GM18499 (cell line): ENCODE results near the gene MRPS7.
A peak's percentile ranks its signal among the peaks of the same experiment; 100 is the strongest.
"Not testable (repeated sequence)": the region's sequence is repeated elsewhere in the genome, so short reads cannot be mapped to it uniquely, and the experiment has no call there.

Source experiments
- ATAC-seq: cut with Tn5 transposase; IDR thresholded peaks from one replicate; pipeline ENCODE4 v1.9.1; 2021; ENCODE audit warnings: moderate number of reproducible peaks; ENCODE audit not compliant: insufficient read depth, unreplicated experiment

The MRPS7 gene

GRCh38 chr17:75242461-75243042 lies 19.1 kb upstream of the MRPS7 start:
- no peak for ATAC-seq

DNA sequence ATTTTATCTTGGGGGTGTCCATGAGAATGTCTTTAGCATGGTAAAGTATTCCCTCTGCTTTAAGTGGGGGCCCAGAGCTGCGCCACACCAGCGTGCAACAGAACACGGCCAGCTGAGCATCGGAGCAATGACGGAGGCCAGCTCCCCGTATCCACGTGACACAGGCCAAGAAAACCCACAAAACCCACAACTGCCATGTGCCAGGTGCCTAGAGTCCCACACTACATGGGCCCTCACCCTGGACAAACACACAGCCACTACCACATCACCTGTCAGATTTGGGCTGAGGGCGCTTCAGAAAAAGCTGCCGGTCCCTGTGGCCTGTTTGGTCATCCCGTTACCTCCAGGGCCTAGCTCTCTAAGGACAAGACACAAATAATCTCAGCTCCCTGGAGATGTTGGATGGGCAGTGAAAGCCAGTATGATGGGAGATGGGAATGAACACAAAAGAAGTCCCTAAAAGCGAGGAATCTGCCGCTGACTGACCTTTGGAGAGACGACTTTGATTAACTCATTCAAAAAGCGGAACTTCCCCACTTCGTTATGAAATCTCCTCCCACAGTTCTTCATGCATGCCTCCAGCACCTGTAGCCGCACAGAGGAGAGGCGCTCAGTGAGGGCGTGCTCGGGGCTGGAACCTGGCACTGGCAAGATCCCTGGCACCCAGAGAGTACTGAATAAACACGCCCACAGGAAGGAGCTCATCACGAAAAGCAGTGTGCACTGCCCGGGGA lies 17.4 kb upstream of the MRPS7 start:
- no peak for ATAC-seq

DNA sequence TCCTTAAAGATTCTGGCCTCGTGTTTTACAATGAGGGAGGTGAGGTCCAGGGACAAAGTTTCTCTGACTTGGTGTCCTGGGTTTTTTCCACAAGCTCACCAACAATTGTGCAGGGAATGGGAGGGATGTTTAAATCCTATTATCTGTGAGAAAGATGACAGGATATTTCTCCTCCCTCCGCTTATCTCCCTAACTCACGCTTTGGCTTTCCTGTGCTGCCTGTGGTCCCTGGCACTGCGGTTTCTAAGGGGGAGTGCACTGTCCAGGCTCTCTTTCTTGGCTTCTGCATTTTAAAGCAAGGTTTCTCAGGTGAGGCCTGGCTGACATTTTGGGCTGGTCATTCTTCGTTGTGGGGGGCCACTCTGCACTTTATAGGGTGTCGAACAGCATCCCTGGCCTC lies 16.7 kb upstream of the MRPS7 start:
- no peak for ATAC-seq

GRCh38 chr17:75246404-75246803 lies 15.3 kb upstream of the MRPS7 start:
- ATAC-seq: no peak

GRCh38 chr17:75249564-75249963 lies 12.1 kb upstream of the MRPS7 start:
- no peak for ATAC-seq

DNA sequence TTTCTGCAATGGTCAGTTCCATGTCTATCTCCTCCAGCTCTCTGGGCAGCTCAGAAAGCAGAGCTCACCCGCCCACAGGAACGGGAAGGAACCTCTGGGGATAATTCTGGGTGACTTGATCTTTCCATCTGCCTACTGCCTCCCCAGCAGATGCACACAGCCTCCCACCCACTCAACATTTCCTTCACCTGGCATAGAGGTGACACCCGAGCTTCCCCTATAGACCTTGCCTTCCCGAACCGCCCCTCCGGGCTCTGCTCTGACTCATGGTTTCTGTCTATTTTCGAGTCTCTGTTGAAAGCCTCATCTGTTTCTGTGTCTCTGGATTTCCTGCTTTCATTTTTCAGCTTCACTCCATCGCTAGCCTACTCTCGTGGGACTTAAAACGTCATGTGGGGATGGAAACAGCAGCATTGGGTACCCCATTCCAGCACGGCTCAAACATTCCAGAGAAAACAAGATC lies 11.6 kb upstream of the MRPS7 start:
- ATAC-seq: peak; percentile 72

GRCh38 chr17:75252039-75252816 lies 9.5 kb upstream of the MRPS7 start:
- no peak for ATAC-seq

GRCh38 chr17:75255954-75256698 lies 5.6 kb upstream of the MRPS7 start:
- ATAC-seq: not testable (repeated sequence)

- not testable (repeated sequence) for ATAC-seq
Observed at GRCh38 chr17:75257228-75257627, 4.5 kb upstream of the MRPS7 start.

DNA sequence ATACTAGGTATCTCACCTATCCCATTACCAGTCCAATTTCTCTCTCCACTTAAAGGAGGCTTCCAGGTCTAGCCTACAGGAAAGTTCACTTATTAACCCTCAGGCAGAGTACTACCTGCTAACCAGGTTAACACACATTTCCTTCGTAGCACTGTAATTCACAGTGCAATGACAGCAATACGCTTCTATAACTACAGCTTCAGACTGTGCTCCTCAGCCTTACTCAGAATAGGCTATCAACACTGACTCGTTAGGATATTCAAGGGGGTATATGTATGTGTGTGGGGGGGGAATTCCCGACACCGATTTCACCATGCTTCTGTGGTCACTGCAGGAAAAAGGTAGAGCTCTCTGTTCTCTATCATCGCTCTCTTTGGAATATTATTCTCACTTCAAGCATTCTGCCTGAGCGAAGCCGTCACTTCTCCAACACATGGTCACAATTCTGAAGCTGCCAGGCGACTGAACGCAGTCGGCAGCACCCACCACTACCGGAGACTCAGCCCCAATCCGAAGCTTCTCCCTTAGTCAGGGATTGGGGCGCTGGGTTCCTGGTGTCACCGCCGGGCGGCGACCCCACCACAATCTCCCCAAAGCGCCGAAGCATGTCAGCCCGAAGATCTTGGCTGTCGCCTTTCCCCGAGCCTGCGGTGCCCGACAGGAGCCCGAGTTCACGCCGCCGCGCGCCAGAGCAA lies 891 bp upstream of the MRPS7 start:
- no peak for ATAC-seq

GRCh38 chr17:75262112-75262606 lies 480 bp downstream of the MRPS7 start:
- ATAC-seq: no peak

DNA sequence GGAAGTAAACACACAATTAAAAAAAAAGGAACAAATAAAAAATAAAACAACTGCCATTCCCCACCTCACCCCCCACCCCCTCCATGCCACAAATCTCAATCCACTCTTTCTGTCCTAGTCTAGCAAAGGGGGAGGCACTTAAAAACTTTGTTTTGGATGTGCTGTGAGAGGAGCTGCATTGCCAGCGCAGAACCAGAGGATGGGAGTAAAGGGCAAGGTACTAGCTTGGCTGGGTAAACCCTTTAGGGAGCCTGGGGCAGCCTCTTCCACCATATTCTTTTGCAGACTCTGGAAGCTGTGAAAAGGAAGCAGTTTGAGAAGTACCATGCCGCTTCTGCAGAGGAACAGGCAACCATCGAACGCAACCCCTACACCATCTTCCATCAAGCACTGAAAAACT lies 1.4 kb downstream of the MRPS7 start:
- ATAC-seq: no peak

DNA sequence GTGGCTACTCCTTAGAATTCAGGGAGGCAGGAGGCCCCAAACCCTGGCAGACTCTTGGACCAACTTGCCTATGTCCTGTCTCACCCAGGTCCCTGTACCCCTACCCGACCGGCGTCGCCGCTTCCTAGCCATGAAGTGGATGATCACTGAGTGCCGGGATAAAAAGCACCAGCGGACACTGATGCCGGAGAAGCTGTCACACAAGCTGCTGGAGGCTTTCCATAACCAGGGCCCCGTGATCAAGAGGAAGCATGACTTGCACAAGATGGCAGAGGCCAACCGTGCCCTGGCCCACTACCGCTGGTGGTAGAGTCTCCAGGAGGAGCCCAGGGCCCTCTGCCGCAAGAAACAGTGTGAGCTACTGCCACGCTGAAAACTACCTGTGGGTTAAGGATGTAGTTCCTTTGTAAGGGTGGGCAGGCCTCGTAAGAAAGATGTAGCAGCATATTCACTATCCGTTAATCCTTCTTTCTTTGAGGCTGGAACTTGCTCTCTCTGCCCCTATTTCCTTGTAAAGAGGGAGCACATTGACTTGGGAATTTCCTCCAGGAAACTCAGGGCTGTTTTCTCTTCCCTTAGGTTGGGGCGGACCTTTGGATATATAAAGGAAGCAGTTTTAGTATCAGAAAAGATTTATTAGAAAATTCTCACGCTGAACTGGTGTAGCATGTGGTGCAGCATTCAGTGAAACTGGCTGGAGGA lies 4.1 kb downstream of the MRPS7 start:
- ATAC-seq: no peak

- no peak for ATAC-seq
Observed at GRCh38 chr17:75266316-75267152, 4.9 kb downstream of the MRPS7 start.

- ATAC-seq: no peak
Observed at GRCh38 chr17:75267153-75267410, 5.4 kb downstream of the MRPS7 start.

DNA sequence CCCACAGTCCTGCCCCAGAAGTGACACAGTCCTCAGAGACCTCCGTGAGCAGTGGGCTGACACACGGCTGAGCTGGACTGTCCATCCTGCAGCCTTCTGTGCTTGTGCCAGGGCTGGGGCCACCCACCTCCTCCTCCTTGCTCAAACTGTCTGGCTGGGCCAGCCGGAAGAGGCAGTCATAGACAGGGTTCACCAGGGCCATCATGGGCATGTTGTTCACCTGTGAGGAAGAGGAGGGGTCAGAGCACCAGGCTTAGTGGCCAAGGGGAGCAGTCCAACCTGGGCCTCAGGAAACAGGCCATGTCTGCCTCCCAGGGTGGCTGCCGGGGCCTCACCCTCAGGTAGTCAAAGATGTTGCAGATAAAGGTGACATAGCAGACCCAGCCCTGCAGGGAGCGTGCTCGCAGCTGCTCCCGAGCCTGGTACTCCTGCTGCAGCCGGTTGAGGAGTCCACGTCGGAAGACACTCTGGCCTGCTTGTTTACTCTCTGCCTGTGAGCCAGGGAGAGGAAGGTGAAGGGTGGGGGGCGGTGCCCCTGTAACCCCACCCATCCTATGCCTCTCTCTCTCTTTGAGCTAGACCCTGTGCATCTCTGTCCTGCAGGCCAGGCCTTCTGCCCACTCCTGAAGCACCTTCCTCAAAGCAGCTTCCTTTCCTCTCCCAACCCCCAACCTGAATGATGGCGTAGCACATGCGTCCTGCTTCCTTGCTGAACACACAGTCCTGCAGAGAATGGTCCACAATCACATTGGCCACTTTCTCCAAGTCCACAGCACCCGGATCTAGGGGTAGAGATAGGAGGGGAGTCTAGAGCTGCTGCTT lies 5.9 kb downstream of the MRPS7 start:
- ATAC-seq: no peak

DNA sequence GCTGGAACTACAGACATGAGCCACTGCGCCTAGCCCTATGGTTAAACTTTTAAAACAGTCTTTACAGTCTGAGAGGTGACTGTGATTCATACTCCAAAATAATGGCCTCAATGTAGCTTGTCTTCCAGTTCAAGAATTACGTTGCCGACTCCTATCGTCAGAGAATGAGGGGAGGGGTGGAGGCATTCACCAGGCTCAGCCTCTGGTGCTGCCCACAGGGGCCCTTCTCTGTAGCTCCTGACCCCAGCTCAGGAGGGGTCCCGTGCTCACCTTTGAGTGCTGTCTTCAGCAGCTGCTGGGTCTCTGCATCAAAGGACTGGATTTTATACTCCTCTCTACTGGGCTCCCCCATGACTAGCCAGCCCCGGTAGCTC lies 8.2 kb downstream of the MRPS7 start:
- no peak for ATAC-seq
